SJSA1 (cell line): ENCODE results near the gene TAPT1. TPM values are rescaled to one million over a fixed set of nuclear protein-coding genes. Genes with fewer than 3 reads are reported as not detected.
"Not testable (repeated sequence)": the region's sequence is repeated elsewhere in the genome, so short reads cannot be mapped to it uniquely, and the experiment has no call there.

ENCODE experiments used
- DNase-seq, 2 experiments: peaks; one replicate each; pipeline ENCODE4 v3.0.0-alpha.2; 2015 to 2020; ENCODE audit warnings: low spot score in 2 of 2, low read depth in 1 of 2
- H3K27ac ChIP-seq: fragments of 250-450 bp; sonication (Bioruptor Pico); 2 replicates; pipeline ENCODE4 v1.5.1; 2020; ENCODE audit warnings: mild to moderate bottlenecking, moderate library complexity
- H3K27me3 ChIP-seq: fragments of 250-450 bp; sonication (Bioruptor Pico); replicated peaks from 2 replicates; pipeline ENCODE4 v1.5.1; 2020; ENCODE audit warnings: mild to moderate bottlenecking, moderate library complexity
- H3K36me3 ChIP-seq: fragments of 250-450 bp; sonication (Bioruptor Pico); 2 replicates; pipeline ENCODE4 v1.5.1; 2020; ENCODE audit warnings: mild to moderate bottlenecking
- H3K4me1 ChIP-seq: fragments of 250-450 bp; sonication (Bioruptor Pico); replicated peaks from 2 replicates; pipeline ENCODE4 v1.6.1; 2021; ENCODE audit warnings: mild to moderate bottlenecking
- H3K4me3 ChIP-seq: fragments of 250-450 bp; sonication (Bioruptor Pico); 2 replicates; pipeline ENCODE4 v1.5.1; 2020; ENCODE audit warnings: mild to moderate bottlenecking
- H3K9me3 ChIP-seq: fragments of 250-450 bp; sonication (Bioruptor Pico); replicated peaks from 2 replicates; pipeline ENCODE4 v1.5.1; 2020; ENCODE audit warnings: mild to moderate bottlenecking
- total RNA-seq: library from RNA; depleted of rRNA; stranded (reverse); fragments of >200 nt; shearing (Covaris generic); gene quantifications from 2 replicates; pipeline ENCODE4 v1.2.3, GENCODE V29; 2014

Gene TAPT1
- total RNA-seq, 1 experiment from 2014 or later: 8.9 TPM

DNA sequence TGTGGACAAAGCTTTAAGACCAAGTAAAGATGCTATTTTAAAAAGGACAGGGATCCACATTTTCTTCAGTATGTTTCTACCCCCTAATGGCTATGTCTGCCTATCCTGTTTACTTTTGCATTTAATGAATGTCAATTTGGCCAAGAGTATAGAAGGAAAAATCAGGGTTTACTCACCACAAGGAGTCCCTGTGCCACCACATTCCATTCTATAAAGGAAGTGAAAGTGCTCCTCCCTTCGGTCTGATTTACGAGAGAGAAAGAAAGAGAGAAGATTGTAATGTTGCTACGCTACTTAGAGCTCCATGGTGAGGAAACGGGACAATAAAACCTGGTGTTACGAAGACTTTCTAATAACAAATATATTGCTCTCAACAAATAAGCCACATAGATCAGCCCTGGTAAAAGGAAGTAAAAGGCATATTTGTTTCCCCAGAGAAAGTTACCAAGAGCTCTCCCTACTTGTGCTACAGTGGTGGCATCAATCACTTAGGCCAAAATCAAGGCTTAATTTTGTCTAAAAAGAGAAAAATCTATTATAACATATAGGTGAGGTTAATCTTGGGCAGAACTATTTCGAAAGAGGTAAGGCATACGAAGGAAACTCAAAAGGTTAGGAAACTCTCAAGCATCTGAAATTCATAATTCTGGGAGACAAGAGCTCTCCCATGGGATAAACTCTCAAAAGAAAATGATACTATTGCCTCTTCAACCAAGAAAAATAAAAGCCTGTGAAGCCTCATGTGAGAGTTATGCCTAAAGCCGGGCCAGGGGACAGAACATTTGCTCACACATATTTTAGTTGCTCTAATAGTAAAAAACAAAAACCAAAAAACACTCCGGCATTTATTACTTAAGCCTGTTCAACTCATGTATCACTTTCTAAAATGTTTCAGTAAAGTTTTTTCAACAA lies 29.5 kb downstream of the TAPT1 start:
- Histone ChIP-seq H3K4me1 (peaks cover 3% of the 10 kb centered on the region; the same call in 1 of the 2 replicates), H3K9me3 (no peaks in the 10 kb centered on the region), H3K27ac (peak overlapping the region; percentile 57), H3K36me3 (no peaks in the 10 kb centered on the region), H3K4me3 (peak overlapping the region; percentile 10; the same call in 1 of the 2 replicates), H3K27me3 (no peaks in the 10 kb centered on the region)
- peak in 1 of 2 experiments; percentile 63 for DNase-seq

DNA sequence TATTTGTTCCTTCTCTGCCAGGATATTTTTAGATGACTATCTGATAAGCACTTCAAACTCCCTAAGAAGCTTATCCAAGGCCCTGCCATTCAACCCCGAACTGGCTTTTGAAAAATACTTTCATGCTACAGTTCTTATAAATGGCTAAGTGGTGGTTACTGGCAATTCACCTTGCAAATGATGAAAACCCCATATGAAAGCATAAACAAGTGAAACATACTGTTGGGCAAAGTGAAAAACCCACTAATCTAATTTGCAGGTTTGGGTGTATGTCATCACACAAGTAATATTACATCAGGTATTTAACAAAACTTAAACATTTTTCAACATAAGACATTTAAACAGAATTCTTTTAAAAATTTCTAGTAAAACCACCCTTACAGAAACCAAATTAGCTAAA lies 31.1 kb downstream of the TAPT1 start:
- Histone ChIP-seq H3K27me3 (no peaks in the 10 kb centered on the region), H3K9me3 (no peaks in the 10 kb centered on the region), H3K27ac (no peak overlapping the region), H3K4me3 (no peak overlapping the region), H3K36me3 (no peaks in the 10 kb centered on the region), H3K4me1 (peaks cover 3% of the 10 kb centered on the region; the same call in 1 of the 2 replicates)
- DNase-seq: no peak

GRCh38 chr4:16194798-16195197 lies 31.5 kb downstream of the TAPT1 start:
- H3K27ac ChIP-seq, H3K9me3 ChIP-seq, H3K27me3 ChIP-seq, DNase-seq, H3K4me3 ChIP-seq, H3K4me1 ChIP-seq, H3K36me3 ChIP-seq: not testable (repeated sequence)

DNA sequence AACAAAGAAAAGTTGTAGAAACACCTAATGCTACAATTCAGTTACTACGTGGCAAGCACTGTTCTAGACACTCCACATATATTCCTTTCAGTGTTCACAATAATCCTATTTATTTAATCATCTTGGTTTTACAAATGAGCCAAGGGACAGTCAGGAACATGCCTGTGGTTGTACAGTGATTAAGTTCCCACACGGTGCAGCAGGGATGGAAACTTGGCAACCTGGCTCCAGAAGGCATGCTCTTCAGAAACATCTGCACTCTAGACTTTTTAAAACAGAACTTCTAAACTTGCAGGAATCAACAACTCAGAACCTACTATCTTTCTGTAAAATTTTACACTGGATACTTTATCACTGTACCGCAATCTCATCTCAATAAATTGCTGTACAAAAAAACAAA lies 32.1 kb downstream of the TAPT1 start:
- no peak overlapping the region for H3K27ac ChIP-seq
- peaks cover 3% of the 10 kb centered on the region; the same call in 1 of the 2 replicates for H3K4me1 ChIP-seq
- H3K36me3 ChIP-seq: no peaks in the 10 kb centered on the region
- no peak for DNase-seq
- no peaks in the 10 kb centered on the region for H3K27me3 ChIP-seq
- H3K4me3 ChIP-seq: no peak overlapping the region
- H3K9me3 ChIP-seq: no peaks in the 10 kb centered on the region

DNA sequence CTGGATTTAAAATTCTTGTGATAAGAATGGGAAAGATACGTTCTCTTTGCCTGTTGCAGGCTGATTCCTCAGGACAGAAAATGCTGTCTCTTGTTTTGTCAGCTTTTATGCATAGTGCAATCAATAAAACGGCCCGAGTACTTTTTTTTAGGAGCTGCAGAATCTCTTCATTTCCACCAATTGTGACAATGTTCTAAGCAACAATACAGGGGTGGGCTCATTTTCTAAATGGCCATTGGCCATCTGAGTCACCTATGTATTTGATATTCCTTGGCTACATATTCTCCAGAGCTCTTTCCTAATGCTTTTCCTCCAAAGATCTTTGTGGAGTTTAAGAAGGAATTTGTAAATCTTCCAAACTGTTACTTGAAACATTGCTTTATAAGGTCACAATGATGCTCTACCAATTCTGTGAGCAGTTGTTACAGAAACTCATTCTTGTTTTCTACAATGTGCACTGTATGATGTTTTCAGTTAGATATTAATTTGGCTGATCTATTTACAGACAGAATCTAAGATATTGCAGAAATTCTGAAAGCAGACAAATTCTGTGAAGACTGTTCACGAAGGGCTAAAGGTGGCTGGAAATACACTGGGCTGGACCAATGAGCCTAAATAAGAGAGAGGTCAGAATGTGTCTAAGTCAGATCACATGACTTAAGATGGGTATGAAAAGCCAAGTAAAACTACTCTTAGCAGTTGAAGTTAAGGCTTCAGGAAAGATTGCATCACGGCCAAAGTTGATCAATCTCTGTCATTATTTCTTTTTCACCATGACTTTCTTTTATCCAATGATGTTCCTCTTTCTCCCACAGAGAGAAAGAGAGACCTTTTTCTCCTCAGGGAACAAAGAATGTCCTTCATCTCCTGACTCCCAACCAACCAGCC lies 33.4 kb downstream of the TAPT1 start:
- Histone ChIP-seq H3K4me3 (no peak overlapping the region), H3K27ac (no peak overlapping the region), H3K9me3 (no peaks in the 10 kb centered on the region), H3K27me3 (no peaks in the 10 kb centered on the region), H3K4me1 (peaks cover 3% of the 10 kb centered on the region; the same call in 1 of the 2 replicates), H3K36me3 (no peaks in the 10 kb centered on the region)
- no peak for DNase-seq

DNA sequence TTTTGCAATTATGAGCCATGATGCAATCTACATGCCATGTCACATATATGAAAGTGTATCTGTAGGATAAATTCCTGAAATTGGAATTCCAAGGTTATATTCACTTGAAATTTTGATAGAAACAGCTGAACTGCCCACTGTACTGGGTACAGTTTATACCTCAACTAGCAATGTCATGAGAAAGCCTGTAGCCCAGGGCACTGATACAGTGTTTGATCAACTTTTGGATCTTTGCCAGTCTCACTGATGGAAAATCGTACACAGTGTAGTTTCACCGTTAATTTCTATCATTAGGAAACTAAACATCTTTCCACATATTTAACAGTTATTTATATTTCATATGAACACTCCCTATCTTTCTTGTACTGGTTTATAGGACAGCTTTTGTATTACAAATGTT lies 34.2 kb downstream of the TAPT1 start:
- Histone ChIP-seq H3K27me3 (no peaks in the 10 kb centered on the region), H3K36me3 (no peaks in the 10 kb centered on the region), H3K4me1 (peaks cover 3% of the 10 kb centered on the region; the same call in 1 of the 2 replicates), H3K4me3 (no peak overlapping the region), H3K9me3 (no peaks in the 10 kb centered on the region), H3K27ac (no peak overlapping the region)
- no peak for DNase-seq

DNA sequence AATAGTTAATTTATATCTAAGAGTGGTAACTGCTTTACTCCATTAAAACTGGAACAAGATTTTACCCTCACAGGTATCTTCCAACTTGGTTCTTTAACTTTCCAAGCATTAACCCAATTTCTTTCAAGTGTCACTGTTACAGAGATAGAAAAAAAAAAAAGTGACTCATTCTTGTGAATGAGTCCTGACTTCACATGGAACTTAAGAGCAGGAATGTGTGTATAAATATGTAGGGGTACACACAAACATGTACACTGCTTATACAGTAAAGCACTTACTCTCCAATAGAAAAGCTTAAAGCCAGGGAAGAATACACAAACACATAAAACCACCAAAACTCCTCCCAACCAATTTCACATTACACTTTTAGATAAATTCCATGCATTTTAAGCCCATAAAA lies 38.8 kb downstream of the TAPT1 start:
- Histone ChIP-seq H3K27me3 (no peaks in the 10 kb centered on the region), H3K36me3 (no peaks in the 10 kb centered on the region), H3K4me1 (no peaks in the 10 kb centered on the region), H3K27ac (no peak overlapping the region), H3K4me3 (no peak overlapping the region), H3K9me3 (no peaks in the 10 kb centered on the region)
- no peak for DNase-seq

- Histone ChIP-seq H3K27me3 (no peaks in the 10 kb centered on the region), H3K36me3 (no peaks in the 10 kb centered on the region), H3K27ac (no peak overlapping the region), H3K9me3 (no peaks in the 10 kb centered on the region), H3K4me3 (no peak overlapping the region), H3K4me1 (no peaks in the 10 kb centered on the region)
- DNase-seq: no peak
Observed at GRCh38 chr4:16186986-16187385, 39.3 kb downstream of the TAPT1 start.

- 0 out of 2 replicates have a peak, but pooled peaks cover 3% of the 10 kb centered on the region for H3K36me3 ChIP-seq
- H3K4me1 ChIP-seq: no peaks in the 10 kb centered on the region
- H3K9me3 ChIP-seq: no peaks in the 10 kb centered on the region
- no peaks in the 10 kb centered on the region for H3K27me3 ChIP-seq
- no peak overlapping the region for H3K4me3 ChIP-seq
- no peak for DNase-seq
- H3K27ac ChIP-seq: no peak overlapping the region
Observed at GRCh38 chr4:16183604-16184003, 42.7 kb downstream of the TAPT1 start.

GRCh38 chr4:16176621-16177020 lies 49.6 kb downstream of the TAPT1 start:
- H3K27ac ChIP-seq: no peak overlapping the region

GRCh38 chr4:16171831-16172230 lies 54.4 kb downstream of the TAPT1 start:
- H3K4me3 ChIP-seq: no peak overlapping the region
- DNase-seq: no peak
- H3K9me3 ChIP-seq: no peaks in the 10 kb centered on the region
- no peaks in the 10 kb centered on the region for H3K27me3 ChIP-seq
- H3K27ac ChIP-seq: no peak overlapping the region
- H3K4me1 ChIP-seq: no peaks in the 10 kb centered on the region
- H3K36me3 ChIP-seq: no peaks in the 10 kb centered on the region

More at GRCh38 chr4:16176621-16177020, 49.6 kb downstream of the TAPT1 start:
- Histone ChIP-seq H3K36me3 (0 out of 2 replicates have a peak, but pooled peaks cover 3% of the 10 kb centered on the region), H3K4me3 (no peak overlapping the region), H3K4me1 (no peaks in the 10 kb centered on the region), H3K27me3 (no peaks in the 10 kb centered on the region), H3K9me3 (no peaks in the 10 kb centered on the region)
- no peak for DNase-seq

DNA sequence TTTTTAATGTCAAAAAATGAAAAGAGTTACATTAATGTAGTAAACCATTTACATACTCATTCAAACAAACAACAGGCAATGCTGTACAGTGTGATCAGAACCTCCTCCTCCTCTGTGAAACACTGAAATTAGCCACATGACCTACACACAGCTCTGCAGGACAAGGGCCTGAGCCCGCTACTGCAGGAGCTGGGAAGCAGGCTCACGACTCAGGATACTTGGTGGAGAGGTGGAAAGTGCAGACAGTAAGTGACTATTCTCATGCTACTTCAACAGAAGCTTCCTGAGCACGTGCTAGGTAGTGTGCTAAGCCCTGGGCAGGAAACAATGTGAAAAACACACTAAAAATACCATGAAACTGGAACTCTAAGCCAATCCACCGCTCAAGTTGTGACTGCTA lies 56.8 kb downstream of the TAPT1 start:
- DNase-seq: no peak
- no peaks in the 10 kb centered on the region for H3K4me1 ChIP-seq
- H3K27ac ChIP-seq: no peak overlapping the region
- H3K9me3 ChIP-seq: no peaks in the 10 kb centered on the region
- no peaks in the 10 kb centered on the region for H3K27me3 ChIP-seq
- no peaks in the 10 kb centered on the region for H3K36me3 ChIP-seq
- no peak overlapping the region for H3K4me3 ChIP-seq

DNA sequence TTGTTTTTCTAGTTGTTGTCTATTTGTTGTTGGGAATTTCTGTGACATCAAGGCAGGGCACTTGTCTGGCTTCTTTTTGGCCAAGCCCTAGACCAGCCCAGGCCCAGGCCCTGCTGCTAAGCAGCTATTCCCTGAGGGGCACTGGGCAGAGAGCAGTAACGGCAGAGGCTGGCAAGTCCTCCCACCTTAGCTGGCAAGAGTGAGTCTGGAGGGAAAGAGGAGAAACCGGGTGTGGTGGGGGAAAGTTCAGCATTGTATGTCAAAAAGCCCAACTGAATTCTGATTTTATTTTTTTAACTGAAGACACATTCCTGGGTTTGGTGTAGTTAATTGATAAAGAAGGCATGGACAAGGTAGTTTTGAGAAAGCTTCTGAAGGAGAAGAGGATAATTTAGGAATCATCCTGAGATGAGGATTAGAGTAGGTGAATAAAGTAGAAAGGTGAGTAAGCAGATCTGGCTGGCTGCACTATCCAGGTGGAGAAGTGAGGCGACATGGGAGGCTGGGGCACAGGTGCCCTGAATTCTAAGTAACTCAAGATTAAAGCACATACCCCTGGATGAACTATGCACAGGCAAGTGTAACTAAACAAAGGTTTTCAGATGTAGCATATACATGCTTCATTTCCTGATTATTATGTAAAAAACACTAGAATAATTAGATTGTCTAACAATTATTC lies 57.4 kb downstream of the TAPT1 start:
- no peaks in the 10 kb centered on the region for H3K9me3 ChIP-seq
- H3K36me3 ChIP-seq: no peaks in the 10 kb centered on the region
- no peak overlapping the region for H3K4me3 ChIP-seq
- no peak overlapping the region for H3K27ac ChIP-seq
- DNase-seq: no peak
- no peaks in the 10 kb centered on the region for H3K4me1 ChIP-seq
- H3K27me3 ChIP-seq: no peaks in the 10 kb centered on the region
